ENCODE measurements around the gene FBXO46.
A peak's percentile ranks its signal among the peaks of the same experiment; 100 is the strongest.
"Not testable (repeated sequence)": the region's sequence is repeated elsewhere in the genome, so short reads cannot be mapped to it uniquely, and the experiment has no call there.

FBXO46 gene

GRCh38 chr19:45720065-45720464 is 10.6 kb downstream of the FBXO46 start:
- not testable (repeated sequence) for DNase-seq

GRCh38 chr19:45717983-45718650 is 12.6 kb downstream of the FBXO46 start:
- DNase-seq: no peak

- DNase-seq: peak; percentile 96
Measured at GRCh38 chr19:45717131-45717982, 13.3 kb downstream of the FBXO46 start.

- DNase-seq: no peak
Measured at GRCh38 chr19:45716359-45717130, 14.2 kb downstream of the FBXO46 start.

DNA sequence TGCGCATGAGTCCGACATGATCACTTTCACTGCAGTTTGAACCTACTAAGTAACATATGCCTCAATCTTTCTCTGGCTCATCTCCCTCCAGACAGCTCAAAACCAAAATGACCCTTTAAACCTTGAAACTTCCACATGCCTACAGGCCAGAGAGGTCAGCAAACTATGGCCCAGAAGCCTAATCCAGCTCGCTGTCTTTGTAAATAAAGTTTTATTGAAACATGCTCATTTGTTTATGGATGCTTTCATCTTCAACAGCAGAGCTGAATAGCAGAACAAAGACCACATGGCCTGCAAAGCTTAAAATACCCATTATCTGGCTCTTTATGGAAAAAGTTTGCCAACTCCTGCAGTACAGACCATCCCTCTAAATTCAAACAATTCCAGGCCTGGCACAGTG is 15.6 kb downstream of the FBXO46 start:
- no peak for DNase-seq

DNA sequence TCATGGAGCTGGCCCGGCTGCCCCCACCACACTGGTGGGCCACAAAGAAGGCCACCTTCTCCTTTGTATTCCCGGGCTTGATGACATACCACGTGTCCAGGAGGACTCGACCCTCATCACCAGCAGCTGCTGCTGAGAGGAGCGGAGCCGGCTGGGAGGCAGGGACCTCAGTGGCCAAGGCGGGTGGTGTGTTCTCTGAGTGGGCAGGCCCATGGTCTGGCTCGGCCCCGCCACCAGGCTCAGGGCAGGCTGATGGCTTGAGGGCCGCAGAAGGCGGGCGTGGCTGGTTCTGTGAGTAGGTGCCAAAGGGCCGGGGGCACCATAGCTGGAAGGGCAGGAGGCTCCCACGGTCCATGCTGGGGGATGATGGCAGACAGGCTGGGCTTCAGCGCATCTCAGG is 17.6 kb downstream of the FBXO46 start:
- DNase-seq: no peak

DNA sequence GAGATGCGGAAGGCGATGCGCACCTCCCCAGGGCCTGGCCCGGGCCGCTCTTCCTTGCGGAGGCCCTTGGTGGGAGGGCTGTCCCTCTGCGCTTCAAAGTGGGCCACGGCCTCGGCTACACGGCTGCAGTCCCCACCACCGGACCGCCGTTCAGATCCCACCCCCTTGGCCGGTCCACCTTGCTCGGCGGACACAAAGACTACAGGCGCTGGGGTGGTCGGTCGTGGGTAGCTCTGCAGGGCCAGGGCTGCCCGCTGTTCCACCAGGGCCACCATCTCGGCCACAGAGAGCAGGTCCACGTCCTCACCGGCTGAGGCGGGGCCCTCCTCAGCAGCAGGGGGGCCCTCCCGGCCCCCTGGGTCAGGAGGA is 18.0 kb downstream of the FBXO46 start:
- DNase-seq: no peak

DNA sequence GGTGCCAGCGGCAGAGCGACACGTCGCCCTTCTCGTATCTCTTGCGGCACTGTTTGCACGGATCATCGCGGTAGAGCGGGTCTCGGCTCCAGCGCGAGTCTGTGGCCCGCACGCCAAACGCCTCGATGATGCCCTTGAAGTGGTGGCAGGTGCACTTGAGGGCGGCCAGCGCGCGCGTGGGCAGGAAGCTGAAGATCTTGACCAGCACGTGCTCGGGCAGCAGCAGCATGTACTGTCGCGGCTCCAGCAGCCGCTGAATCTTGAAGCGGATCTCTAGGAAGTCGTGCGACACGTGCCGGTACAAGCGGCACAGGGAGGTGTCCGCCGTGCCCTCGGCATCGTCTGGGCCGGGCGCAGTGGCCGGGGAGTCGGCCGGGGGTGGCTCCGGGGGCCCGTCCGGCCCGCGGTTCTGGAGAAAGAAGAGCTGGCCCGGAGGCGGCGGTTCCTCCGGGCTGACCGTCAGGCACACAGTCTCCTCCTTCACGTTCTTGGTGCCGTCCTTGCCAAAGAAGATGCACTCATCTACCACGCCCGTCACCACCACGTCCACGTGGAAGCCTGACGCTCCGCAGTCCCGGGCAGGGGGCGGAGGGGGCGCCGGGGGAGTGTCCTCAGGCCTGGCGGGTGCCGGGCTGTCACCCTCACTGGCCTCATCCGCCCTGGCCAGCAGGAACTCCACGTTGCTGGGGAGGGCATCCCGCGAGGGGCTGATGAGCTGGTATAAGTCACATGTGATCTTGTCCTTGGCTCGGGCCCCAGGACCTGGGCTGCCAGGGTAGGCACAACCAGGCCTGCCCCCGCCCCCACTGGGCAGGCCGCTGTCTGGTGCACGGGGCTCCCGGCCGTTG is 18.6 kb downstream of the FBXO46 start:
- no peak for DNase-seq

DNA sequence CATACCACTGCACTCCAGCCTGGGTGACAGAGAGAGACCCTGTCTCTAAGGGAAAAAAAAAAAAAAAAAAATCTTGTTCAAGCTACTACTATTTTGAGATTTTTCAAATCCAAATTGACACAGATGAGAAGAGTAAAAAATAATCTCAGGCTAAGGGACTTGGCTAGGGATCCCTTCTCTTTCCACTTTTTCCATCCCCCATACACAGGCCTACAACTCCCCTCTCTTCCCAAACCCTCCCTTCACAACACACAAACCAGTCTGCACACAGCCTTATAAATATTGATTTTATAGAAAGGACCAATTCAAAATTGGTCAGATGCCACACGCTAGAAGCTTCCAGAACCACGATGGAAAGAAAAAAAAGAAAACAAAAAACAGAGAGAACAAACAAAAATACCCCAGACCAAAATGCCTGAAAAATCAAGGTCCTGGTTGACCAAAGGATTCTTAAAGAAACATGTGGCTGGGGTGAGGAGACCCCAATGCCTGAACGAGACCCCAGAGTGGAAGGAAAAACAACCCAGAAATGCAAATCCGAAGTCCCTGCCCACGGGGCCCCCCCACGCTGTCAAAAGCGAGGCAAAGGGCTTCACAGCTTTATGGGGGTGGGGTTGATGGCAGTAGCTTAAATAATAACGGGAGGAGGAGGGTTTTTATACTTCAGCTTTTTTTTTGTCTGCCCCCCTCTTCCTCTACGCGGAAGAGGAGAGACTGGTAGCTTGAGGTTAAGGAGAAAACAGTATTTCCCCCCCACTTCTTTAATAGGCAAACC is 20.2 kb downstream of the FBXO46 start:
- DNase-seq: no peak

DNA sequence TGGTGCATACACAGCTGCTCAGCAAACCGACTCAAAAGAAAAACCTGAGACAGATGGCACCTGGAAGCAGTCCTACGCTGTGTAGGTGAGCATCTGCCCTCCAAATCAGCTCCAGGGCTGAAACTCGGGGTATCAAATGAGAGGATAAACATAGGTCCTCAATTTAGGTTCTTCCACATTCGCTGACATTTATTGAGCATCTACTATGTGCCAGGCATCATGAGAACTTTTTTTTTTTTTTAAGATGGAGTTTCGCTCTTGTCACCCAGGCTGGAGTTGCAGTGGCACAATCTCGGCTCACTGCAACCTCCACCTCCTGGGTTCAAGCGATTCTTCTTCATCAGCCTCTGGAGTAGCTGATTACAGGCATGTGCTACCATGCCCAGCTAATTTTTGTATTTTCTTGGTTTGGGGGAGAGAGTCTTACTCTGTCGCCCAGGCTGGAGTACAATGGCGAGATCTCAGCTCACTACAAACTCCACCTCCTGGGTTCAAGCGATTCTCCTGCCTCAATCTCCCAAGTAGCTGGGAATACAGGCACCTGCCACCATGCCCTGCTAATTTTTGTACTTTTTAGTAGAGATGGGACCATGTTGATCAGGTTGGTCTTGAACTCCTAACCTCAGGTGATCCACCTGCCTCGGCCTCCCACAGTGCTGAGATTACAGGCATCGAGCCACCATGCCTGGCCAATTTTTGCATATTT is 24.8 kb downstream of the FBXO46 start:
- DNase-seq: no peak

DNA sequence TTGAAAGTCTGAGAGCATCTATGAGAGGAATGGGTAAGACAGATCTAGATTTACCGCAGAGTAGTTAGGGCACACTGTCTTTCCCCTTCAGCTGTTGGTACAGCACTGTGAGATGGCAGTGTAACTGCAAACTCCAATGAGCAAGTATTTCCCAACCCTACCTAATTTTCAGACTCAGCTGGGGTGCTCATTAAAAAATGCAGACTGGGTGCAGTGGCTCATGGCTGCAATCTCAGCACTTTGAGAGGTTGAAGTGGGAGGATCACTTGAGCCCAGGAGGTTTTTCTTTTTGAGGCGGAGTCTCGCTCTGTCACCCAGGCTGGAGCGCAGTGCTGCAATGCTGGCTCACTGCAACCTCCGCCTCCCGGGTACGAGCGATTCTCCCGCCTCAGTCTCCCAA is 25.6 kb downstream of the FBXO46 start:
- no peak for DNase-seq

- no peak for DNase-seq
Measured at GRCh38 chr19:45701676-45702075, 29.0 kb downstream of the FBXO46 start.

- DNase-seq: peak; percentile 79
Measured at GRCh38 chr19:45693106-45693788, 37.4 kb downstream of the FBXO46 start.

DNA sequence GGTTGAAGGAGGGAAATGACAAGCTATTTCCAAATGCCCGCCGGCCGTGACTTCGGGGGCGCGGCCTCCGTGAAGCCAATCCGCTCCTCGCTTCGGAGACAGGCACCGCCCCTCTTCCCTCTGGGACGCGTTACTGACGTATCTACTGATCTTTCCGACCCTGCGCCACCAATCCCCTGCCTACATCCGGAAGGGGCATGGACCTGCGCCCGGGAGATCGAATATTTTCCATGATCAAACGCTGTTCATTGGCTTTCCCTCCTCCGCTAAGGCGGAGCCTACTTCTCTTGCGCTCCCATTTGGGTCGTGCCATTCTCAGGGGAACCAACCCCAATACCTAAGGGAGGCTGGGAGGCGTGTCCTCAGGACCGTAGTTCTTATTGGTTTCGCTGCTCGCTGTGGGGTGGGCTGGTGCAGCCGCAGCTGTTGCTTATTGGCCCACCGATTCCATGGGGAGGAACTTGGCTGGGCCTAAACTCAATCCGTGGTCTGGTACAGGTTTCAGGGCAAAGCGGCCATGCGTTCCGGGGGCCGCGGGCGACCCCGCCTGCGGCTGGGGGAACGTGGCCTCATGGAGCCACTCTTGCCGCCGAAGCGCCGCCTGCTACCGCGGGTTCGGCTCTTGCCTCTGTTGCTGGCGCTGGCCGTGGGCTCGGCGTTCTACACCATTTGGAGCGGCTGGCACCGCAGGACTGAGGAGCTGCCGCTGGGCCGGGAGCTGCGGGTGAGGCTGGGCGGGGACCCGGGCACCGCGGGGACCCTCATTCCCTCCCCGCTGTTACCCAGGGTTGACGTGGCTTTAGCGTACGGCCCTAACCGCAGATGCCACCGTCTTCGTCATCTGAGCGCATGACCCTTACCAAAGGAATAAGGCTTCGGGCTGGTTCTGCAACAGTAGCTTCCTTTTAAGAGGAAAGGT is 38.2 kb downstream of the FBXO46 start, which contains the start of gene QPCTL:
Gene QPCTL (plus strand): TSS at position 480 of the 919 bp plus-strand sequence. CDS start 38 bp downstream, at position 518.
- DNase-seq: peak; percentile 94

DNA sequence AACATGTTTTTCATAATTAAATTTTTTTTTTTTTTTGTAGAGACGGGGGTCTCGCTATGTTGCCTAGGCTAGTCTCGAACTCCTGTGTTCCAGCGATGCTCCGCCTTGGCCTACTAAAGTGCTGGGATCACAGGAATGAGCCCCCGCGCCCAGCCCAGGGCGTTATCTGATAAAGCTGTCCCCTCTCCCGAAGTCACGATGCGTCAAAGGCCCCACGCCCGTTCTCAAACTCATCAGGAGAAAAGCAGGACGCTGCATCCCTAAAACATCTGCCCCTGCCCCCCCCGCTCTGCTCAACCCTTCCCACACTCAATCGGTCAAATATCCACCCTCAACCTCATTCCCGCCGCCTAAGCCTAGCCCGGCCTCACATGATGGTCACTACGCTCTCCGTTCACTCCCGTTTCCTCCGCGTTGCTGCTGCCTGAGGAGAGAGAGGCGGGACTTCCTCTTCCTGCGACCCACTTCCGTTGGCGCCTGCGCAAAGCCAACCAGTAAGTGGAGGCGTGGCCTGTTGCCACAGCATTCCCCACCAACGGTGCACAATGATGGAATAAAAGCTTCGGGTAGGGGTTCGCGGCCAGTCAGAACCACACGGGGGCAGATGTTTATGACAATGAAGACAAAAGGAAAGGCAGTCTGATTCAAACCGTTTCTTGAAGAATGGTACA is 39.0 kb downstream of the FBXO46 start, which contains the start of gene SNRPD2:
Gene SNRPD2 (minus strand): TSS at position 438 of the 671 bp plus-strand sequence. CDS start 65 bp downstream, at position 373.
- peak; percentile 87 for DNase-seq

- DNase-seq: no peak
Measured at GRCh38 chr19:45687599-45687998, 43.1 kb downstream of the FBXO46 start.

GRCh38 chr19:45685045-45685444 is 45.7 kb downstream of the FBXO46 start:
- not testable (repeated sequence) for DNase-seq

GRCh38 chr19:45682908-45683307 is 47.8 kb downstream of the FBXO46 start:
- DNase-seq: no peak

Measured in activated CD8-positive, alpha-beta memory T cell treated with anti-CD3 and anti-CD28 coated beads, Interleukin-2, amount 50 U/mL, for 4 hours (primary cell).